GM19328 (cell line): ENCODE data around the gene DAAM2.

Experiments
- ATAC-seq: cut with Tn5 transposase; IDR thresholded peaks from one replicate; pipeline ENCODE4 v1.9.1; 2021; ENCODE audit warnings: mild to moderate bottlenecking, moderate library complexity; ENCODE audit not compliant: unreplicated experiment

DAAM2 gene

DNA sequence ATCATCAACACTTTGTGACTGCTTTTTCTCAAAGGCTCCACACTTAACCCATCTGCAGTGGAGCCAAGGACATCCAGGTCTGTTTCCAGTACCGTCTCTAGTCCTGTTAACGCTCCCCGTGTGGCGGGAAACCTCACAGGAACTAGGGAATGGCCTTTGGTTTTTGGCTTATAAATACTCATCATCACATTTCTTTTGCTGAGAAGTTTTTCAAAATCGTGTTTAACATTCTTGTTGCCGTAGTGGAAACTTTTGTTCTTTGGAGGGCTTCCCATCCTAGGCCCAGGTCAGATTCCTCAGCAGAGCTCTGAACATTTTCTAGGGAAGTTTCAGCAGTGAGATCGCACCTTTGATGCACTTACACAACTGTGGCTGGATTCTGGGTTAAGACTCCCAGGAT lies 24.6 kb downstream of the DAAM2 start:
- no peak for ATAC-seq

DNA sequence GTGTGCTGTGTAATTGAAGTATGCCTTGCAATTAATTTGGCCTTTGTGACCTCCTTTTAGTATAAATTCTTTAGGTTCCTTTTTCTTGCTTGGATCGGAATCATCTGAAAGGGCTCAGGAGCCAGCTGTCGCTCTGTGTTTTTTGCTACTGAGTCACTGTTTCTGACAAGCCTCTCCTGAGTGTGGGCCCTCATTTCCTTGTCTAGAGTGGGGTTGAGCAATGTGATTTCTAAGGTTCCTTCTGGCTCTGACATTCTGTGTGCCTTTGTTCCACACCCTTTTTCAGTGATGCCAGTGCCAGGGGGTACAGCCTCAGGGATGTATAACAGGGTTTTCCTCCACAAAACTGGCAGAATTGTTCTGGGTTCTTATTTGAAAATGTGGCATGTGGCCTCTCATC lies 26.5 kb downstream of the DAAM2 start:
- no peak for ATAC-seq

DNA sequence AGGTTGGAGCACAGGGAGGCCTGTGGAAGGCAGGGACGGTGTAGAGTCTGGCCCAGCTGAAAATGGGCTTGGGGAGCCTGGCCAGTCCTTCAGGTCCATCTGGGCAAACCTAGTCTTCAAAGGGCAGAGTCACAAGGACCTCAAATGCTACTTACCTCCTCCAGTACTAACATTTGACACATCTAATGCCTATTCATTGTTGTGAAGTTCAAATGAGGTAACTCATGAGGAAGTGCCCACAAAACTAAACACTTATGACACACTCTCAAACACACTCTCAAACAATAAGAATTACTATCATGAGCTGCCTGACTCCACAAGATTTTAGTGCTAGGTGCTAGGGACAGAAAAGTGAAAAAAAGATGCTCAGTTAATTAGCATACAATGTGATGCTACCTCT lies 27.1 kb downstream of the DAAM2 start:
- no peak for ATAC-seq

DNA sequence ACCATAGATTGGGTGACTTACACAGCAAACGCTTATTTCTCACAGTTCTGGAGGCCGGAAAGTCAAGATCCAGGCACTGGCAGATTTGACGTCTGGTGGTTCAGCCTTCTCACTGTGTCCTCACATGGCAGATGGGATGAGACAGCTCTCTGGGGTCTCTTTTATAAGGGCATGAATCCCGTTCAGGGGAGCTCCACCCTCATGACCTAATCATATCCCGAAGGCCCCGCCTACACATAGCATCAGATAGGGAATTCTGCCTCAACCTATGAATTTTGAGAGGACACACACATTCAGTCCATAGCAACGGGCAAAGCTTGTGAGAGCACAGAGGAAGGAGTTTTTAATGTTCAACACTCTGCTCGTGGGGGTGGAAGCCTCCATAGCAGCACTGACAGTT lies 27.5 kb downstream of the DAAM2 start:
- no peak for ATAC-seq

DNA sequence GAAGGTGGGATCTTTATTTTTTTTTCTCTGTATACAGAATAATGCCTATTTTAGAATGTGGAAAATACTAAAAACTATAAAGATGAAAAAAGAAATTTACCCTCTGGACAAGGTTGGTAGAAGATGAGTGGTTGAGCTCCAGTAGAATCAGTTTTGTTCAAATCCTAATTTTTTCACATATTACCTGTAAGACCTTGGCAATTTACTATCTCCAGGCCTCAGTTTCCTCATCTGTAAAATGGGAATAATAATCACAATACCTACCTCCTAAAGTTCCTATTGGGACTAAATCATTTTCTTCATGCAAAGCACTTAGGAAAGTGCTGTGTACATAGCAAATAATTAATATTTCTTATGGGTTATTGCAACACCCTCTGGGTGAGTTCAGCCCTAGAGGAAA lies 28.4 kb downstream of the DAAM2 start:
- ATAC-seq: no peak

DNA sequence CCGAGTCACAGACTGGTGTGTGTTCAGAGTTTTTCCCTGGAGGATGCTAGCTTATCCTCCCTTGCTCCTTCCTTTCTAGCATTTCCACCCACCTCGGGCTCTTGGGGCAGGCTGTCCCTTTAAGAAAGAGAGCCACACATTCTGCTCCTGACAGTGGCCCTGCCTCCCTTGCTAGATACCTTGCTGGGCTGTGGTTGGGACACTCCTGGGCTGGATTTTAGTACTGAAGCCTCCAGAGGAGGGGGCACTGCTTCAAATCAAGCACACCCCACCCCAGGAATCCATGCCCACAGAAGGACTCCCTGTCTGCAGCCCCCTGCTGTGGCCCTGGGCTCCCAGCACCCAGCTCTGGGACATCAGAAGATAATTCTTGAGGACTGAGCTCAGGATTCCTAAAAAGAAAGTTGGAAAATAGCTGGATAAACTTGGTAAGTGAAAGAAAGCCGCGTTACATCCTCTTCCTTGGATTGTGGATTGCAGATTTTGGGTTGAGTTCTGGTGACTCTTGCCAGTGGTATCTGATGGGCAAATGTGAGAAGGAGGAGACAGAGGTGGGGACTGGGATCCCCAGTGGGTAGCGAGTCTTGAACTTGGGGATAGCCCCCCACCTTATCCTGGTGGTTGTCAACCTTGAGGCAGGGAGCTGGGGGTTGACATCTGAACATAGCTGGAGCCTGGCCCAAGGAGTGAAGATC lies 29.0 kb downstream of the DAAM2 start:
- no peak for ATAC-seq

DNA sequence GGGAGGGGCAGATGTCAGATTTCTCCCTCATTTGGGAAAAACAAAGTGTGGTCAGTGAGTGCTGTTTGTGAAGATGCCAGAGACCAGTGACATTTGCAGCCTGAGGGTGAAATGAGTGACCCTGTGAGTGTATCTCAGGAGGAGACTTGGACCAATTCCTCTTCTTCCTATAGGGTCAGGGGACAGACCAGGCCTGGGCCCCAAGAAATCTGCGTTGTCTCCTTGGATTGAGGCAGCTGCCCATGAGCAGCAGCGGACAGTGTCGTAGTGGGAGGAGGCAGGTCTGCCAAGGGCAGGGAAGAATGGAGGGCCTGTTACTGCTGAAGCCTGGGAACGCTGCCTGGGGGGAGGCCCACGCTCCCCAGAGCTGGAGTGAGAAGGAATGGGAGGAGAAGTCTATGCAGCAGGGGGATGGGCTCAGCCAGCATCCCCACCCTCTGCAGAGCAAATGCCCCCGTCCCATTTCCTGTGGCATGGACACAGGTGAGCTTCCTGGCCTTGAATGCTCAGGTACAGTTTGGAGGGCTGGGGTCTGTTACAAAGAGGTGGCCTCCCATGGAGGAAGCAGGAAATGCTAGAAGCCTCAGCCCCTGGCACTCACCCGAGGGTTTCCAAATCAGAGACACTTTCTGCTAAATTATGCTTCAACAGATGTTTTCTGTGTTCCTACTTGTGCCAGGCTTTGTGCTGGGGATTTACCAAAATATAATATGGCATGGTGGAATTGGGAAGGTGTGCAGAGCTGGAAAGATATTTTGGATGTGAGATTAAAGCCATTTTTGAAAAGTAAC lies 29.8 kb downstream of the DAAM2 start:
- no peak for ATAC-seq

DNA sequence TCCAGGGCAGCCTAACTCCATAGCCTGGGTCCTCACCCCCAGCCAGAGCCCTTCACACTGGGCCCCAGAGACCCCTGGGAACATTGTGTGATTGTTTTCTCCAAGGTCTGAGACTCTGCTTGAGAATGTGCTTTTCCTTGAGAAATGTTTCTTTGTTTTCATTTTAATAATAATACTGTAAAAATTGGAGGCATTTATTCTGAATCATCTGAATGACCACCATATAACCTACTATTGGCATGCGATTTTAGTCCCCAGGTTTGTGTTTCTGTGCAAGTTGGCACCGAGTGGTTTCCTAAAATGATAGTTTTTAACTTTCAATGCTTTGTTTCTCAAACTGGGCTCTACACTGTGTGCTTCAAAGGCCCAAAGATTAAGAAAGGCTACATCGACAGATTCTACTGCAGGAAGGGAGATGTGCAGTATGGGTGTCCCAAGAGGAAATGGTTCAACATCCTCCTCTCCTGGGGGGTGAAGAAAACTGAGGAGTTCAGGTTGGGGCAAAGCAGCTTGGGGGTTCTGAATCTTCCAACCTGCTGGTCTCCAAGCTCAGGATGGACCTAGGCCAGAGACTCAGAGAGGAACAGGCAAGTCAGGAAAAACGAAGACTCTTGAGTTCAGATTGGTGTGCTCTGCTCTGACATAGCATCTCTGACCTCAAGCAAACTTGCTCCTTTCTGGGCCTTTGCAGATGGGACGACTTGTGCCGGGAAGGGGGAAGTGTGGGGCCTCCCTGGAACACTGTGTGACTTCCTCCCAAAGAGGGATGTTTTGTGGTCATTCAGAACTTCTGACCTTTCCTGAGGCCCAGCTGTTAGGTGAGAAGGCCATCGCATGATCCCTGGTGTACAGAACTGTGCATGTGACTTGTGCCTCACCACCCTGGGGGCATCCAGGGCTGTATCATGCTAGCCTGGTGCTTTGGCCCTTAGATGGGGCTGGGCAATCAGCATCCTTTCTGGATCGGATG lies 31.0 kb downstream of the DAAM2 start:
- no peak for ATAC-seq

DNA sequence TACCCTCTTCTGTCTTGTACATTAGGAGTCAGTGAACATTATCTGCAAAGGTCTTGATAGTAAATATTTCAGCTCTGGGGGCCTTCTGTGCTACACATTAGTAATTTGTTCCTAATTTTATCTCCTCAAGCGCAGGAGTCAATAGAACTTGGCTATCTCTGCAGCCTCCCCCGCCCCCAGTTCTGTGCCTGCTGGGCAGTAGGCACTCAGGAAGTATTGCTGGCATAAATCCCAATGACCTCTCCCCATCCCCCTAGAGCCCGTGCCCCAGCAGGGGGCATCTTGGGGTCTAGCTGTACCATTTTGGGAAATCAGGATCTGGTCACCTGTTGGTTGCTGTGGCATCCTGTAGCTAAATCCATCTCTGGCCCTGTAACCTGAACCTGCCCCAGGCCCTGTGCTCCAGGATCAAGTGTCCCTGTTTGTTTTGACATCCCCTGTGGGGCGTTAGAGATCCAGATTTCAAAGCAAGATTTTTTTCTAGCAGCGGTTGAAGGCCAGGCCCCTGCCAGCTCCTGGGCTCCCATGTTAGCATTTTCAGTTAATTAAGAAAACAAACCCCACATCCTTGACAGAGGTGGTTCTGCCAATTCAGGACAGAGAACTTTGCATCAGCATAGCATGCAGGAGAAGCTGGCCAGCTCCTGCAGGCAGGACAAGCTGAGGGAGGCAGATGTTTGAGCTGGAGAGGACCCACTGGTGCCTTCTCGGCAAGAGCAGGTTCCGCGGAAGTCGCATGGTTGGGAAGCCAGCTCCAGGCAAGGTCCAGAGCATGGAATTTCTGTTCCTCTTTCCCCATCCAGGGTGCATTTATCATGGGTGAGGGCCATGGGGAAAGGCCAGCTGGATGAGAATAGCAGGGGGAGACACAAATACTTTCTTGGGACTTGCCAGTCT lies 32.1 kb downstream of the DAAM2 start:
- ATAC-seq: no peak

DNA sequence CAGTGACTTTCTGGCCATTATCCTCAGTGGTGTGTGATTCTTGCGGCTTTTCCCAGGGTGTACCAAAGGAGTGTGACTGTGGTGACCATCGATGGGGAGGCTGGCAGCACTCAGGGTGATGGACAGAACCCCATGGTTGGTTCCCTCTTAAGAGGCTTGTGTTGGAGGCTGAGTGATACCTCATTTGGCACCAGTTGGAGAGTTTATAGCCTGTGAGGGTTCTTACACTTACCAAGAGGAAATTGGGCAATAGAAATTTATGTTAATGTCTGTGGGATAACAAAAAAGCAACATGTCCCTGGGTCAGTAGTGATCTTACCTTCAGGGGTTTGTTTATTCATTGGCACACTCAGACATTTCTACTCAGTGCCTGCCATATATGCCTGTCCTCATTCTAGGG lies 37.2 kb downstream of the DAAM2 start:
- no peak for ATAC-seq

DNA sequence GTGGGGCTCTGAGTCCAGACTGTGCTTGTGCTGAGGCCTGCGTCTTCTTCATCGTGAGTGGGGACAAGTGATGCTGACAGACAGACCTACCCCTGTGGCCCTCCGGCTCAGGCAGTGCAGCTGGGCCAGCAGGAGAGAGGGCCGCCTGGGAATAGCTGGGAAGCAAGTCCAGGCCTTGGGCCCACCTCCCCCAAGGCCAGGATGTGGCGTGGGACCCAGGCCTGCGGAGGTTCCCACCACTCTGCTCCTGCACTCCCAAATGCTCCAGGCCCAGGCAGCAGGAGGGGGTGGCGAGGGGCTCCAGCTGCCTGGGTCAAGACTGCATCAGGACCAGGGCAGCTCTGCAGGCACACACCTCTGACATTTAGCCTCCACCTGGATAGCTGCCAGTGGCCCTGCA lies 38.3 kb downstream of the DAAM2 start:
- no peak for ATAC-seq

DNA sequence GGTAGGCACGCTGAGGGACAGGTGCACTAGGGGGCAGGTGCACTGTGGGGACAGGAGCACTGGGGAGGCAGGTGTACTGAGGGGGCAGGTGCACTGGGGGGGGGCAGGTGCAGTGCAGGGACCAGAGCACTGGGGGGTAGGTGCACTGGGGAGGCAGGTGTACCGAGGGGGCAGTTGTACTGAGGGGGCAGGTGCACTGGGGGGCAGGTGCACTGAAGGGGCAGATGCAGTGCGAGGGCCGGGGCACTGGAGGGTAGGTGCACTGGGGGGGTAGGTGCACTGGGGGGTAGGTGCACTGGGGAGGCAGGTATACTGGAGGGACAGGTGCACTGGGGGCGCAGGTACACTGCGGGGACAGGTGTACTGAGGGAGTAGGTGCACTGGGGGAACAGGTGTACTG lies 39.5 kb downstream of the DAAM2 start:
- no peak for ATAC-seq

DNA sequence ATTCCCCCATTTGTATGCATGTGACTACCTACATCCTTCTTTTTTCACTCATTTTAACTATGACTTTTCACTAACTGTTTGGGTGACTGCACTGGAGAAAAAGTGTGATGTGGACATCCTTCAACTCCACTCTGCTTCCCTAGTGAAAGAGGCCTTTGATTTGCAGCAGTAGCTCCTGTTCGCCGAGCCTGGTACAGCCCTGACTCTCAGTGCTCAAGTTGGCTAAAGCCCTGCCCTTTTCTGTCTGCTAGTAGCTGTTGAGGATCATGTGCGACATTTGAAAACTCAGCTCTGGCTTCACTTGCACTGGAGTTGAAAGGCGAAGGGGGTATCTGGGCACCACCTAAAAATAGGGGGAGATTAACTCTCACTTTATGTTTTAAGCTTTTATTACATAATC lies 42.1 kb downstream of the DAAM2 start:
- no peak for ATAC-seq

DNA sequence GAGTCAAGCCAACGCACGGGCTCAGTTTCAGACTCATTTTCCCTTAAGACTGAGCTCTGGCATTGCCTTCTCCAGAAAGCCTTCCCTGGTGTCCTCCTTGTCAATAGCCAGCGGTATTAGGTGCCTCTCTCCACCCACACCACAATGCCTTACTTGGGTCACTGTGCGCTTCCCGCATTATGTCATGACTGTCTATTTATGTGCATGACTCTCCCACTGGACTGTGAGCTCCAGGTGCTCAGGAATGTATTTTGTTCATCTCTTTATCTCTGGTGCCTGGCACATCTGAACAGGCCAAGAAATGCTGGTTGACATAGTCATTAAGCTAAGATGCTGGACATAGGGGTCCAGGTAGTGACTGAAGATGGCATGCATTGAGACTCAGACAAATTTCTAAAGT lies 42.7 kb downstream of the DAAM2 start:
- ATAC-seq: no peak

DNA sequence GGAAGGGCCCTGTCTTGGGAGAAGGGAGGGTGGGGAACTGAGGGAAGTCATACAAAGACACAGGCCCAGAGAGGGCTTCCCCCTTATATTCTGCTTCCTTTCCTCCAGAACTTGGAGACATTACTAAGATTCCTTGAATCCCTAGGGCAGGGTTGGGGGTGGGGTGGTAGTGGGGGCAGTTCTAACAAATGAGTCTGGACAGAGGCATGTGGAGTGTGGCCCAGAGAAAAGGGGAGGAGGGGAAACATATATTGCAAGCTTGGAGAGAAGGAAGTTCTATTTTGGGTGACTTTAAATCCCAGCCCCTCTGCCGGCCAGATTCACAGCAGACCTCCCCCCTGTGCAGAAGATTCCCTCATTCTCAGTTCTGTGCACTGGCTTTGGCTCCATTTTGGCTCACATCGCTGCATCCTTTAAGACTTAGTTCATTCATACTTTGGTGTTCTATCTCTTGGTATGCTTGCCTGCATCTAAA lies 43.7 kb downstream of the DAAM2 start:
- ATAC-seq: no peak

DNA sequence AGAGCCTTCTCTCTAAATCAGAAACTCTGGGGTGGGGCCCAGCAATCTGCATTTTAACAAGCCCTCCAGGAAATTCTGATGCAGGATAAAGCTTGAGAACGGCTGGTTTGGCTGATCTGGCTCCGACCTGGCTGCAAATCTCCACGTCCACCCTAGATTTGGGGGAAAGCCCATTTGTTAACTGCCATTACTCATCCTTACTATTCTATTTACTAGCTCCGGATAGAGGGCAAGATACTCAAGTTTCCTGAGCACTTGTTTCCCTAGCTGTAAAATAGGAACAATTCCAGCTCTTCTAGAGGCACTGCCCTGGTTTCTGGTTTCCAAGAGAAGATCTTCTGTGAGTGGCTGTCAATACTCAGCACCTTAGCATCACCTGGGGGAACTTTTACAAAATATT lies 44.4 kb downstream of the DAAM2 start:
- ATAC-seq: no peak

DNA sequence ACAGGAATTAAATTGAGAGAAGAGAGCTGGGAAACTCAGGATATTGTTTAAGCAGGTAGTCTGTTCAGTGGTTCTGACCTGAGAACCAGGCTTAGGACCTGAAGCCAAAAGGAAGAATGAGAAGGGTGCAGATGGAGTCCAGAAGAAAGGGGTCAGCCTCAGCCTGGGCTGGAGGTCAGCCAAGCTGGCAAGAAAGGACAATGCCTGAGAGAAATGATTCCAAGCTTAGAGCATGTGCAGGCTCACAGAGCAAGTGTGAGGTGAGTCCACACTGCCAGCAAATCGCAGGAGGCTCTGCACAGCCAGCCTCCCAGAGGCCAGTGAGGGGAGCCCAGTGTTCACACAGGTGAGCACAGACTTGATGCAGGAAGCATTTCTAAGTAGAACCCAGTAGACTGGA lies 47.3 kb downstream of the DAAM2 start:
- no peak for ATAC-seq

DNA sequence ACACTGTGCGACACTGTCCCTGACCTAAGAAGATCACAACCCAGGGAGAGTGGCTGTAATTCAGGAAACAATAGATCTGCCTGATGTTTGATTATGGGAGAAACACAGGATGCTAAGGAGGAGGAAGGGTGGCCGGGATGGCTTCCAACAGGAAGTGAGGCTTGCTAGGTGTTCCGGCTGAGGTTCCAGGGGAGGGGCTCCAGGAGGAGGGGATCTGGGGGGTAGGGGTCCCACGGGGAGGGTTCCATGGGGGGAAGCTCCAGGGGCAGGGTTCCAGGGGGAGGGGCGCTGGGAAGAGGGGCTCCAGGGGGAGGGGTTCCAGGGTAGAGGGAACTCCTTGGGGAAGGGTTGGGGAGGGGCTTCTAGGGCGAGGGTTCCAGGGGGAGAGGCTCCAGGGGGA lies 48.6 kb downstream of the DAAM2 start:
- ATAC-seq: no peak

DNA sequence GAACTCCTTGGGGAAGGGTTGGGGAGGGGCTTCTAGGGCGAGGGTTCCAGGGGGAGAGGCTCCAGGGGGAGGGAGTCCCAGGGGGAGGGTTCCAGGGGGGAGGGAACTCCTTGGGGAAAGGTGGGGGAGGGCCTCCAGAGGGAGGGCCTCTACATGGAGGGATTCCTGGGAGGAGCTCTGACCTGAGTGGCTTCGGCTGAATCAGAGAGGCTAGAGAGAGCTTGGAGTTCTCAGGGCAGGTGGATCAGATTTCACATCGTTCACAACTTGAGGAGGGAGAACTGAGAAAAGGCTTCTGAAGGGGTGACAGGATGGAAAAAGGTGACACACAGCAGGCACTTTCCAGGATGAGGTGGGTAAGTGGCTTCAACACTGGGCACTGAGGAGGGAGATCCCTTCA lies 49.1 kb downstream of the DAAM2 start:
- ATAC-seq: no peak

DNA sequence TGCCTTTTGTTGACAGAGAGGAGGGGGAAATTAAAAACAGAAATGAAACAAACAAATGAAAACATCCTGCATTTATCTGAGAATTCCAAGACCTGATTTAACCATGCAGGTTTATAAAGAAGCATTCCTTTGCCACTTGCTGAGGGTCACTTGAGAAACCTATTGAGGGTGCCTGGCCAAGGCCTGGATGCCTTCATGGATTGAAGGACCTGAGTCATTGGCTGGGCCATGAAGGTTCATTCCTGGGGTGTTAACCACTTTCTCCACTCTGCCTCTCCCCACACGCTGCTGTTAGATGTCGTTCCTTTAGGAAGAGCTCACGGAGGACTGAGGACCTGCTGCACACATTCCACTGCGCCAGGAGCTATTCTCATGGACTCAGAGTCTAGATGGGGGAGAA lies 49.7 kb downstream of the DAAM2 start:
- no peak for ATAC-seq
